ENCODE data around the gene GPC5.

DNA sequence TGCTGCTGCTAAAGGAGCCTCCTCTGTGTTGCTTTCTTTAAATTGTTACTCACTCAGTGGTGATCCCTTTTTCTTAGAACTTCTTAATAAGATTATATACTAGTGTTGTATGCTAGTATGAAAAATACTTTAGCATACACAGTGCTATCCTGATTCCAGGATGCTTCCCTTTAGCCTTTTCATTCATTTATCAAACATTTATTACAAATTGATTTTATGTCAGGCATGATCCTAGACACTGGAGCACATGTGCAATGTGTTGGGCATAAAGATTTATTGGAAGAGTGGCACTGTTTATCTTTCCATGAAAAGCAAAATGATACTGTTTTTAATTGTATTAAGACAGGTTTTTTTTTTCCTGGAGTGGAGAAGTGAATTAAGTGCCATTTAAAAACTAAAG is 249.6 kb downstream of the GPC5 start:
- TF ChIP-seq, protein P1, sequence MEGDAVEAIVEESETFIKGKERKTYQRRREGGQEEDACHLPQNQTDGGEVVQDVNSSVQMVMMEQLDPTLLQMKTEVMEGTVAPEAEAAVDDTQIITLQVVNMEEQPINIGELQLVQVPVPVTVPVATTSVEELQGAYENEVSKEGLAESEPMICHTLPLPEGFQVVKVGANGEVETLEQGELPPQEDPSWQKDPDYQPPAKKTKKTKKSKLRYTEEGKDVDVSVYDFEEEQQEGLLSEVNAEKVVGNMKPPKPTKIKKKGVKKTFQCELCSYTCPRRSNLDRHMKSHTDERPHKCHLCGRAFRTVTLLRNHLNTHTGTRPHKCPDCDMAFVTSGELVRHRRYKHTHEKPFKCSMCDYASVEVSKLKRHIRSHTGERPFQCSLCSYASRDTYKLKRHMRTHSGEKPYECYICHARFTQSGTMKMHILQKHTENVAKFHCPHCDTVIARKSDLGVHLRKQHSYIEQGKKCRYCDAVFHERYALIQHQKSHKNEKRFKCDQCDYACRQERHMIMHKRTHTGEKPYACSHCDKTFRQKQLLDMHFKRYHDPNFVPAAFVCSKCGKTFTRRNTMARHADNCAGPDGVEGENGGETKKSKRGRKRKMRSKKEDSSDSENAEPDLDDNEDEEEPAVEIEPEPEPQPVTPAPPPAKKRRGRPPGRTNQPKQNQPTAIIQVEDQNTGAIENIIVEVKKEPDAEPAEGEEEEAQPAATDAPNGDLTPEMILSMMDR (conservative IDR thresholded peaks at IDR 0.05; ENCODE audit: low read length) = no peak
- TF ChIP-seq EZH2phosphoT487 (IDR thresholded peaks at IDR 0.05; ENCODE audit: borderline replicate concordance, low read depth, low read length) = no peak

All from OCI-LY7 (cell line).